SU-DHL-6 (cell line): ENCODE results near the gene SERPINA10.

Experiments used
- CTCF ChIP-seq: fragments of 200-600 bp; sonication (generic); IDR thresholded peaks from one replicate; pipeline ENCODE4 v1.5.1; 2017; ENCODE audit warnings: antibody characterized with exemption, mild to moderate bottlenecking, low read length, moderate library complexity; ENCODE audit not compliant: insufficient read depth, poor library complexity, severe bottlenecking
- EZH2phosphoT487 ChIP-seq: fragments of 200-600 bp; sonication (generic), shearing (Covaris generic); conservative IDR thresholded peaks from 2 replicates; pipeline ENCODE4 v1.6.1; 2018; ENCODE audit warnings: mild to moderate bottlenecking, antibody characterized with exemption, low read length, moderate library complexity, mixed read lengths

DNA sequence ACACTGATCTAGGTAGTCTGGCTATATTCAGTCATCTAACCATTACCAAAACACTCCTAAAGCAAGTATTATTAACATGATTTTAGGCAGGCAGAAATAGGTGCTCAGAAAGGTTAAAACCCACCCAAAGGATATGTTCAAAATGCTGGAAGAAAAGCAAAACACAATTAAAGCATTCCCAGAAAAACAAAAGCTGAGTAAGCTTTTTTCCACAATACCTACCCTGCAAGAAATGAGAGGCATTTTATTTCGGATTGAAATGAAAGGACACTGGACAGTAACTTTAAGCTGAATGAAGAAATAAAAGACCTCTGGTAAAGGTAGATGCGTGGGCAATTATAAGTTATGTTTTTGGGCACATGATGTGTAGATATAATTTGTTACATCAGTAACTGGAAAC, 21.8 kb upstream of the SERPINA10 start:
- TF ChIP-seq CTCF, result no peak
- no peak for TF ChIP-seq EZH2phosphoT487
